GM18873 (cell line): ENCODE results near the gene CCDC12.

Experiments
- ATAC-seq: cut with Tn5 transposase; IDR thresholded peaks from one replicate; pipeline ENCODE4 v1.9.1; 2021; ENCODE audit warnings: mild to moderate bottlenecking, moderate library complexity, moderate number of reproducible peaks; ENCODE audit not compliant: unreplicated experiment, low FRiP score

The CCDC12 gene

DNA sequence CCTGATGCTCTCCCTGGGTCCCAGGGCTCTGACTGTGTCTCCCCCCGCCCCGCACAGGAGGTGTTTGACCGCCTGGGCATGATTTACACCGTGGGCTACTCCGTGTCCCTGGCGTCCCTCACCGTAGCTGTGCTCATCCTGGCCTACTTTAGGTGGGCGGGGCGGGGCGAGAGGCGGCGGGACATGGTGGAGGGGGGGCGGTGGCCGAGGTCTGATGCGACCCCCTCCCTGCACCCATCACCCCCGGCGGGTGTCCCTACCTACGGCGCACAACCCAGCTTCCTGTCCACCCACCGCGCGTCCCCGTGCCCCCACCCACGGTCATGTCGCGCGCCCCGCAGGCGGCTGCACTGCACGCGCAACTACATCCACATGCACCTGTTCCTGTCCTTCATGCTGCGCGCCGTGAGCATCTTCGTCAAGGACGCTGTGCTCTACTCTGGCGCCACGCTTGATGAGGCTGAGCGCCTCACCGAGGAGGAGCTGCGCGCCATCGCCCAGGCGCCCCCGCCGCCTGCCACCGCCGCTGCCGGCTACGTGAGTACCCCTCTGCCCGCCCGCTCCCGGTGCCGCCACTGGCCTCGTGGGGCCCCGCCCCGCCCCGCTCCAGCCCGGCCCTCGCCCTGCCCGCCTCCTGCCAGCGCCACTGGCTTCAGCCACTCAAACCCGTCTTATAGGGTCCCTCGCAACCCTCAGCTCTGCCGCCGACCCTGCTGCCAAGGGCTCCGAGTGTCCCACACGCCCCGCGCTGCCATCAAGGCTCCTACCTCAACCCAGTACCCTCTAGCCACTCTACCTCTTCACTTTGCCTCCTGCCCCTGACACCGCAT, 78.0 kb downstream of the CCDC12 start:
- ATAC-seq, result no peak

DNA sequence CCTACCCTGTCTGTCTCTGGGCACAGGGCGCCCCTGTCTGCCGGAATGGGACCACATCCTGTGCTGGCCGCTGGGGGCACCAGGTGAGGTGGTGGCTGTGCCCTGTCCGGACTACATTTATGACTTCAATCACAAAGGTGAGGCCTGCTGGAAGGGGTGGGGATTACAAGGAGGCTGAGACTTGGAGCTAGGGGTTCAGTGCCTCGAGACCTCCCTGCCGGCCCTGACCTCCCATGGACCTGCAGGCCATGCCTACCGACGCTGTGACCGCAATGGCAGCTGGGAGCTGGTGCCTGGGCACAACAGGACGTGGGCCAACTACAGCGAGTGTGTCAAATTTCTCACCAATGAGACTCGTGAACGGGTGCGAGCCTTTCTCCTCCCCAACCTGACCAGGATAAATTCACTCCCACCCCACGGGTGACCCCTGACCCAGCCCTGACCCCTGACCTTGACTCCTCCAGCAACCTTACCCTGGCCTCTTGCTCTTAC, 78.7 kb downstream of the CCDC12 start:
- ATAC-seq, result no peak

DNA sequence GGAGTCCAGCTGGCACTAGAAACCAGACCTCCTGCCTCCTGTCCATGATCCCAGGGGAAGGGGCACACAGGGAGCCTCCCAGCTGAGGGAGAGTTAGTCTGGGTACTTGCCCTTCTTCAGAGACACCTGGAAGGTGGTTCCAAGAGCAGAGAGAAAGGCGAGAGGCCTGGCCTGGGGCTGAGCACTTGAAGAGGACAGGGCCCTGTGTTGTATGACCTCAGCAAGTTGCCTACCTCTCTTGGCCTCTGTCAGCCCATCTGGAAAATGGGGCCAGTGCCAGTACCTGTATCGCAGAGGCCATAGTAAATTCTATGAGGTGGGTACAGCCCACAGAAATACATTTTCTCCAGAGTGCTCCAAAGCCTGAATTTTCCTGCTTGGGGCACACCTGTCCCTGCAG, 79.5 kb downstream of the CCDC12 start:
- ATAC-seq, result no peak

DNA sequence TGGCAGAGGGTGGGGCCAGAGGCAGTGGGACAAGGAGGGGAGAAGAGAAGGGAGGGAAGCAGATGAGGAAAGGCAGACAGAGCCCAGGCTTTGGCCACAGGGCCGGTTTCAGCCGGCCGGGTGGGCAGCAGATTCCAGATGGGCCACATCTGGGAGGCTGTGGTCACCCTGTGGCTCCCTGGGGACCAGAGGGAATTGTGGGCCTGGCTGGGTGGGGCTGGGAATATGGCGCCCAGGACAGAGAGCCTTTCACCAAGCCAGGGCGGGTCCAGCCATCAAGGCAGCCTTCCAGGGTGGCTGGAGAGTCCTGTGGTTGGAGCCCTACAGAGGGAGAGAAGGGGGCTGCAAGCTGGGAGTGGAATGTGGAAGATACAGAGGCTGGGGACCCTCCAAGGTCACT, 80.2 kb downstream of the CCDC12 start:
- no peak for ATAC-seq

DNA sequence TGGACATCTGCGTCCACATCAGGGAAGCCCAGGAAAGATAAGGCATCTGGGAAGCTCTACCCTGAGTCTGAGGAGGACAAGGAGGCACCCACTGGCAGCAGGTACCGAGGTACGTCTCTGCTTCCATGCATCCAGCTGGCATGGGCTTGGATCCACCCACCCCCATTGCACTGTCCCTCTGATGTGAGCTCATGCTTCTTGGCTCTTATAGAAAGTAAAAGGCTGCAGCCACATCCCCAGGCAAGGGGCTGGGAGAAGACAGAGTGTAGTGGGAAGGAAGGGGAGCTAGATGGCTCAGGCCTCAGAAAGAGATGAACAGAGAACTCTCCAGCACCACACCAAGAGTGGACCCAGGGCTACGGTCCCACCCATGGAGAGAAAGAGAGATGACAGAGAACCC, 80.8 kb downstream of the CCDC12 start:
- no peak for ATAC-seq

DNA sequence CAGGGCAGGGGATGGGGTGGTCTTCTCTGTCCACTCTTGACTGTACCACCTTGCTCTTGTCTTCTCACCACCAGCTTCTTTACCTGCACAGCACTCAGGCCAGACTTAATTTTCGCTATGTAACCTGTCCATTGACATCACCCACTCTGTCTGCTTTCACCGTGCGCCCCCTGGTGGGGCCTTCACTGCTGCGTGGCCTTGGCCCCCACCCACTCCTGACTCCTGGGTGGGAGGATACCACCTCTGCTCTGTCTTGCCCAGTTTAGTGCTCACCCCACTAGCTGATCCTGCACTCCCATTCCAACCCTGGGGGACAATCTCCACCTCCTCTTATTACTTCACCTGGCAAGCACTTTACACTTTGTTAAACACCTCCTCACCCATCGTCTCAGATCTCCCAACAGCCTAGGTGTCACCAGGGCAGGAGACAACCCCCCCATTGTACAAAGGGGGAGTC, 81.3 kb downstream of the CCDC12 start:
- ATAC-seq, result no peak

DNA sequence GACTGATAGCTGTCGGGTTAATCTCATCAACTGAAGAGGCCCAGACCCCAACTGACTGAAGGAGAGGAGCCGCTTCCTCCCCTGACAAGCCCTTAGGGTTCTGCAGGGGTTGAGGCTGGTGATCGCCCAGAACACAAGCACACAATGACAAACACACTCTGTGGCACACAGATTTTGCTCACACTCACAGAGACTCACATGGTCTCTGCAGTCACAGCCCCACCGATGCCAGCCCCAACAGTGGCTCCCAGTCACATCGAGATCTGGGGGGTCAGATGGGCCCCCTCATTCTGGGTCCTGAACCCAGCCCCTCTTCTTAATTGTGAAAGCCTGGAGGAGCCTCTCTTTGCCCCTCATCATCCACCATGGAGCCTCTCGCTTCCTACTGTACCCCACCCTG, 82.3 kb downstream of the CCDC12 start:
- ATAC-seq, result no peak

DNA sequence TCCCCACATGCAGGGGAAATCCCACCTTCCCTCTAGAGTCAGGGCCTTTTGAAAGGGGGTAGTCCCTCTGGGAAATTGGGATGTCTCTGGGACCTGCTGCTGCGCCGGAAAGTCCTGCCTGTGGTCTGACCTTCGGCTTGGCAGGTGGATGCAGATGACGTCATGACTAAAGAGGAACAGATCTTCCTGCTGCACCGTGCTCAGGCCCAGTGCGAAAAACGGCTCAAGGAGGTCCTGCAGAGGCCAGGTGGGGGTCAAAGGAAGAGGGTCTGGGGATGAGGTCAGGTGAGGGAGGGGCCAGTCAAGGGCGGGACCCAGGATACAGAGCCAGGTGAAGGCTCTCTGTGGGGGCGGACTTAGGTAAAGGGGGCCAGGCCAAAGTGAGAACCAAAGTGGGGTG, 82.8 kb downstream of the CCDC12 start:
- no peak for ATAC-seq

DNA sequence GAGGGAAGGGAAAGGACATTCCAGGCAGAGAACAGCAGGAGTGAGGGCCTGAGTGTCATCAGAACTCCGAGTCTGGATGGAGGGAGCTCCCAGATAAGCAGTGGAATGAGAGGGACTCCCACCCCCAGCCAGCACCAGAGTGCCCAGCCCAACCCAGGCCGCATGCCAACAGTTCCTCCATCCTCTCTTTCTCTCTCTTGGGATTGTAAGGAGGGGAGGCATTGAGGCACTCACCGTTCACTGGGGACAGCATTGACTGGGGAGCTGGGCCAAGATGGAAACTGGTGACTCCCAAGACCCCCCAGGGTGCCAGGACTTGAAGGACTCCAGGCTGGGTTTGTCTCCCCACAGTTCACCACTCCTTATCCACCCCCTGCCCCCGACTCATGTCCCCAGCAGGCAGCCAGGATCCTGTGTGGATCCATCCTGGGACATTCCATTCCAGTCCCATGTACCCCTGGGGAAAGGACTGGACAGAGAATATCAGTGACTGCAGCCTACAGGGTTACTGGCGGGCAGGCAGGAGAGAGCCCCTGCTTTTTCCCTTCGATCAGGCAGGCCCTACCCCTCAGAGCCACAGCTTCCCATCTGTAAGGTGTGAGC, 83.3 kb downstream of the CCDC12 start:
- ATAC-seq, result no peak

DNA sequence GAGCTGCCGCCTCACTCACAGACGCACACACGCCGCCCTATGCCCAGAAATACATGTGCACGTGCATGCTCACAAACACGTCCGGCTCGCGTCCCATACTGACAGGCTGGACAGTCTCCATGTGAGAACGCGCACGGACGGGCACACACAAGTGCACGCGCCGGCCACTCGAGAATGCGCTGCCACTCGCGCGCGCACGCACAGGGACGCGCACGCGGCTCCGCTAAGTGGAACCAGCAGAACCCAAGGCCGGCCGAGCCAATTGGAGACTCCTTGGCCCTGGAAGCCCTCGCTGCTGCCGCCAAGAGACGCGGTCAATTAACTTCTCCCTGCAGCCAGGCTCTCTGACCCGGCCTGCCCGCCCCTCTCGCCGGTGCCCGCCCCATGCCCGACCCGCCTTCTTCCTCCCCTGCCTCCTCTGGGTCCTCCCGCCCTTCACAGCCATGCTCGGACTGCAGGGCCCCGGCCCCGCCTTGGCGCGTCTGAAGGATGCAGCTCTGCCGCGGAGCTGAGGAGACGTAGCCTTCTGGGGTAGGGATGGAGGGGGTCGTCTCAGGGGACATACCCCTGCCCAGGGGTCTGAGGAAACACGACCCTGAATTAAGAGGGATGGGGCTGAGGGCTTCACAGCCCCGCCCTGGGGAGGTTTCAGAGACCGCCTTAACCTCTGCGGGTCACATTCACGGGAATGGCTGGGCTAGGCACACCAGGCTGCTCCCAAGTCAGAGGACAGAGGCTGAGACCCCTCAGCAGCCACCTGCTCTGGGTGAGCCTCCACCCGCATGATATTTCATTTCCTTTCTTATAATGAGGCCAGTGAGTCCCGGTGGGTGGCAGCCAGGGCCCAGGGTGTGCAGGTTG, 84.0 kb downstream of the CCDC12 start:
- ATAC-seq, result no peak

DNA sequence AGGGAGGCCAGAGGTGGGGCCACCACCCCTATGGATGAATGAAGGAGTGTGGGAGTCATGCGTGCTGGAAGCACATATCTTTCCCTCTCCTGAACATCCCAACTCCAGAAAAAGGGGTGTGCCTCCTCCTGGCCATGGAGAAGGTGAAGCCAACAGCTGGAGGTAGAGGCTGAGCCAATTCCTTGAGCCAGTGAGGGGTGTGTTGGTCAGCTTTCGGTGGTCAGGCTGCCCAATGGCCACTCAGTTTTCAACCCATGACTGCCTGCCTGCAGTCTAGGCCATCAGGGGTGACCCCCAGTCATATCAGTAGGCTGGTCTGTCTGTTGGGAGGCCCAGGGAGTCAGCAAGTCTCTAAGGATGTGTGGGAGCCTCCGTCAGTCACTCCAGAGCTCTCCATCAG, 85.4 kb downstream of the CCDC12 start:
- ATAC-seq, result no peak

DNA sequence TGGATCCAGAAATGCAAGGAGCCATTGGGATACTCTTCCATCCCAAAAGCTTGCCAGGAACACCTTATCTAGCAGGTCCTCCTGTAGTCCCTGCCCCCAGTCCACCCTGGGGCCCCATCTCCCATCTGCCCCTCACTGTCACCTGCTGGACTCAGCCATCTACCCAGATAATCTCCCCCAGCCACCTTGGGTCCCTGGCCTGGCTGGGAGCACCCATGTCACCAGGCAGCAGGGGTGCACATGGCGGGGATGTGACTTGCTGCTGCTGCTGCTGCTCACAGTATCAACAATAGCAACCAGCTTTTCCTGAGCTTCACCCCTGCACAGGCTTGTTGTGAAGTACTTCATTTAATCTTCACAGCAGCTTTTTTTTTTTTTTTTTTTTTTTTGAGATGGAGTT, 86.4 kb downstream of the CCDC12 start:
- no peak for ATAC-seq

DNA sequence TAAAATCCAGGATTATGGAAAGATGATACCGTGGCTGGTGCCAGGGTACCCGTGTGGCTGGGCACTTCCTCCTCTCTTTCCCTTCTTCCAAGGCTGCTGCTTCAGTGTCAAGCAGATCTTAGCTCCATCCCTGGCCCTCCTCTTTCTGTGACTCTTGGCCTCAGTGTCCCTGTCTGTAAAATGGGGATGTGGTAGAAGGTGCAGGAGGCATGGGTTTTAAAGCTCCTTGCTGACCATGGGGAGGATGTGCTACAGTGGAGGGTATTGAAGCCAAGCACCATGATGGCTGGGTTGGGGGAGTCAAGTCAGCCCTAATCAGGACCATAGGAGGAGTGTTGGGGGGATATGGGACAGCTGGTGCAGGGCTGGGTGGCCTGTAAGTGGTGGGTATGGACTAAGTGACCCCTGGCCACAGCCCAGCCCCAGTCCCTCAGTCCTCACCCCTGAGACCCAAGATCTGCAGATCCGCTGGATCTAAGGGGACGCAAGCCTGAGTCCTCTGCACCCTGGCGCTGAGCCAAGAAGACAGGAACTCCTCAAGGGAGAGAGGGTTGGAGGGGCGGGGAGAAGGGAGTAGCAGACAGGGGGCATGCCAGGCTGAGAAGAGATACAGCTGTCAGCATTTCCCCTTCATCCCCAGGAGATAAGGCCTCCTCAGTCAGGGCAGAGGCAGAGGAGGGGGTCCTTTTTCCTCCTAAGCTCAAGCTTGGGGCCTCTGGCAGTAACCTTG, 87.0 kb downstream of the CCDC12 start:
- no peak for ATAC-seq

DNA sequence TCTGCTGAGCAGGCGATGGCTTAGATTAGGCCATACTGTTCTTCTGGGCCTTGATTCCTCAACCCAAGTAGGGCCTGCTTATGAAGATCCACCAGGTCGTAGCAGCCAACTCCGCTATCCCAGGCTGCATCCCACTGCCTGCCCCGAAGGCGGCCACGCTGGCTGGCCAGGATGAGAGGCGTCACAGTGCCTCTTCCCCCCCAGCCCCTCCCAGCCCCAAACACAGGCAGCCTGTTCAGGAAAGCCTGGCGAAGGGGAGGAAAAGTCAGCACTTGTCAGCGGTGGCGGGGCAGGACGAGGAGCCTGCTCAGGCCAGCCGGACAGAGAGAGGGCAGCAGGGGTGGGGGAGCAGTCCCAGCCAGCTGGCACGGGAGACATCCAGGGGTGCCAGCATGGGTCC, 87.8 kb downstream of the CCDC12 start:
- ATAC-seq, result no peak

DNA sequence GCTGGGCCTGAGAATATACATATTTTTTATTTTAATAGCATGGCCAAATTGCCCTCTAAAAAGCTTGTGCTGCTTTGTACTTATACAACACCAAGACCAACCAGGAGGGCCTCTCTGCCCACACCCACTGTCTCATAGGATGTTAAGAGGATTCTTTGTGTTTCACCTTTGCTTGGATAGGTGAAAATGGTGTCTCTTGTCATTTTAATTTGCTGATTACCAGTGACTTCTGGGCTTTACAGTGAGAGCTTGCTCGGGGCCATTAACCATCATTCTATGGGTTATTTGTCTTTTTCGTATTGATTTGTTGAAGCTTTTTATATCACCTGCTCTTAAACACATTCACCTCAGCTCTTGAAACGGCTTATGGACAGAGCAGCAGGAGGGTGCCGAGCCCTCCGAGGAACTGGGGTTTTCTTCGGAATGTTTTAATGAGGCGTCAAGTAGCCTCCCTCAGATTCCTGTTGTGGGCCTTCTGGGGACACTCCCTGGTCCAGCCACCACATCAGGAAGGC, 88.5 kb downstream of the CCDC12 start:
- ATAC-seq, result no peak

DNA sequence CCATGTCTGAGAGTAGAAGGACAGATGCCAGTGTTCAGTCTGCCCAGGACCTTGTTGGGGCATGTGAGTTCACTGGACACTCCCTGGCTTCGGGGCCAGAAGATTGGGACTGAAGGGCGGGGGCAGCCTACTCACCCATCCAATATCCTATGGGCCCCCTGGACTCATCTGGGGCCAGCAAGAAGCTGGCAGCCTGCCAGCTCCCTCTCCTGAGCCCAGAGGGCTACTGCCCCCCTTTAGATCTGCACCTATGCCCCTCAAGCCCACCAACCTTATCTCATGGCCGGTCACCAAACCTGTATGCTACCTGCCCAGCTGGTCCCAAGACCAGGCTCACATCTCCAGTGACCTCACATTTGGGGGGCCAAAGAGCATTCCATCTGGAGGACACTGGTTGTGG, 90.9 kb downstream of the CCDC12 start:
- ATAC-seq, result no peak

DNA sequence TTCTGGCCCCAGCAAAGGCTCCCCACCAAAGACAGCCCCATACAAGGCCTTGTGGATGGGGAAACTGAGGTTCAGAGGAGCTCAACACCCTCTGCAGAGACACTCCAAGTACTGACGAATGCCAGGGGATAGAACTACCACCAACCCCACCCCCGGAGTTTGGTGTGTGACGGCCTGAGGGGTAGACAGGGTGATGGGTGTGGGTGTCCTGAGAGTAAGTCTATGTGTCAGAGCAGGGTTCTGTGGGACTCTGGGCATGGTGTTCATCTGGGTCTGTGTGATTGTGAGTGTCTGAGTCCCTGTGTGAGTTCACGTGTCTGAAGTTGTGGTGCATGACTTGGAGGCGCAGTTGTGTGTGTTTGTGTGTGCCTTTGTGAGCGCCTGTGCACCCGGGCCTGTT, 91.6 kb downstream of the CCDC12 start:
- ATAC-seq, result no peak

DNA sequence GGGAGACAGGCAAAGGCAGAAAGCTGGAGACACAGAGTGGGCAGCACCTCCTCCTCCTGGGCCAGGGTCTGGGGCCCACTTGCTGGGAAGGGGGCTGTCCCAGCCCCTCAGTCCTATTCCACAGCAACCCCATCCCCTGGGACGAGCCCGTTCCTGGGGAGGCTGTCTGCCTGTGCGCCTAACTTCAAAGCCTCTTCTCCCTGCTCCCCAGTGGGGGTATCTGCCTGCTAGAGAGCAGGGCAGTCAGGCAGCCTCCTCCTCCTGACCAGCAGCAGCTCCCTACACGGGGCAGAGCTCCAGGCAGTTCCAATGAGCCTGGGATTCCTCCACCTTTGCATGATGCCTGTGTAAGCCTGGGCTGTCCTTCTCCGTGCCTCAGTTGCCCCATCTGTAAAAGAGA, 92.1 kb downstream of the CCDC12 start:
- ATAC-seq, result no peak

DNA sequence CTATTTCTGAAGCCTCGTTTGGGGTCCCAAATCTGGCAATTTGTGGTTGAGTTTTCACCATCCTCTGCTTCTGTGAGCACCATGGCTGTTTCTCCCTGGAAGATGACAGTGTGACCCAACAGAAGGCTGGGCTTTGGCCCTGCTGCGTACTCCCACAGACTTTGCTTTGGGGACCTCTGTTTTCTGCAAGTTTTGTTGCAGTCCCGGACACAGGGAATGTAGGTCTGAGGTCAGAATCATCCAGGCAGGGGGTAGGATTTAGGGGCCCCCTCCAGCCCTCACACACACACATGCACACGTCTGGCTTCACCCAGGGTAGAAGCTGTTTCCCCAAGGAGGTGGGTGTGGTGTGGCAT, 92.7 kb downstream of the CCDC12 start:
- no peak for ATAC-seq

DNA sequence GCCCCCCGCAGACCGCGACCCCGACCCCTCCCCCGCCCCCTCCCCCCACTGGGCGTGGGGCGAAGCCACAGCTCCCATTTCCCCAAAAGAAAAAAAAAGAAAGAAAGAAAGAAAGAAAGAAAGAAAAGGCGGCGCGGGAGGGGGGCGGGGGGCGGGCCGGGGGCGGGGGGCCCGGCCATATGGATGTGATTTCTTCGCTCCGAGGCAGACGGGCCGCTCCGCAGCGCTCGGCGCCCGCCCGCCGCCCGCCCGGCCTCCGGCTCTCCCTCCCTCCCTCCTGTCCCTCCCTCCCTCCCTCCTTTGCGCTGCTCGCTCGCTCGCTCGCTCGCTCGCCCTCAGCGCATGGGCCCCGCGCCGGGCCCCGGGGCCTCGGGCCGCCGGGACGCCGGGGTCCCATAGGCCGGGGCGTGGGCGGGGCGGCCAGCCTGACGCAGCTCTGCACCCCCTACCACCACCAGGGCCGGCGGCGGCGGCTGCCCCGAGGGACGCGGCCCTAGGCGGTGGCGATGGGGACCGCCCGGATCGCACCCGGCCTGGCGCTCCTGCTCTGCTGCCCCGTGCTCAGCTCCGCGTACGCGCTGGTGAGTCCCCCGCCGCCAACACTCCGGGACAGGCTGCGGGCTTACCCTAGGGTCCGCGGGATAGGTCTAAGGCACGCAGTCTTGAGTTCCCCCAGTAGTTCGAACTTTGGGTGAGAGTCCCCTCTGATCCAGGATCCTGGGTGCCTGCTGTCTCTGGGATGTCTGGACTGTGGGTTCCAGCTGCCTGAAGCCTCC, 93.3 kb downstream of the CCDC12 start:
- ATAC-seq, result no peak
